GM12801 (cell line): ENCODE results near the gene HSF4.

ENCODE experiments used
- TF ChIP-seq, protein P1 (sequence below): IDR thresholded peaks from one replicate; pipeline ENCODE4 v1.5.1; 2011; ENCODE audit warnings: control low read depth; ENCODE audit not compliant: insufficient read length; ENCODE audit errors: extremely low read depth

HSF4 gene

DNA sequence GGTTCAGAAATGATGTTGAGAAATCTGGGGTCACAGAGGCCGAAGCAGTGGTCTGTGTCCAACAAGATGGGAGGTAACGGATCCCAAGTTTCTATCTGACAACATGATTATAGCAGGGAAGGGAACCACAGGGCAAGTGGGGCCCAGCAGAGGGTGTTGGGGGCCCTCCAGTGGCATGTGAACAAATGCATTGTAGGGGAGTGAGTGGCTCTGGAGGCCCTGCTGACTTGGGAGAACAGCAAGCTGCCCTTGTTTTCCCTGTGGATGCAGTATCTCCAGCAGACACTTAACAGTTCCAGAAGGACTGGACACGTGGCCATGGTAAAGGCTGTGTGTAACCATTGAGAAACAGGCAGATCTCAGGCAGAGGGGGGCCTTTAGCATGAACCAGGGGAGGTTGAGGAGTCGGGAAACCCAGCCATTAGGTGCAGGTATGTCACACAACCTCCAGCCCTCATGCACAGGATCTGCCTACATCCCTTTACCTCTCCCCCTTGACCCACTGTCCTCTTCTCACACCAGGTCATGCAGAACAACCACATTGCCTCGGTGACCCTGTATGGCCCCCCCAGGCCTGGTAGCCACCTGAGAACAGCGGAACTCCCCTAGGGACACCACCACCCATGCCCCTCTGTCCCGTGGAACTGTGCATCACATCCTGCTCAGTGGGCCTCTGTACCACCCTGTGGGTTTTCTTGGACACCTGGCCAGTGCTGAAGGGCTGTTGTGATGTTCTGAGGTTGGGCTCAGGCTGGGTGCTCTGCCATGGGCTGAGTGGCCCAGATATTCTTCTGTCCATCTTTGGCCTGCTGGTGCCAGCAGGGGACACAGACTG is 17.8 kb upstream of the HSF4 start:
- TF ChIP-seq, protein P1, sequence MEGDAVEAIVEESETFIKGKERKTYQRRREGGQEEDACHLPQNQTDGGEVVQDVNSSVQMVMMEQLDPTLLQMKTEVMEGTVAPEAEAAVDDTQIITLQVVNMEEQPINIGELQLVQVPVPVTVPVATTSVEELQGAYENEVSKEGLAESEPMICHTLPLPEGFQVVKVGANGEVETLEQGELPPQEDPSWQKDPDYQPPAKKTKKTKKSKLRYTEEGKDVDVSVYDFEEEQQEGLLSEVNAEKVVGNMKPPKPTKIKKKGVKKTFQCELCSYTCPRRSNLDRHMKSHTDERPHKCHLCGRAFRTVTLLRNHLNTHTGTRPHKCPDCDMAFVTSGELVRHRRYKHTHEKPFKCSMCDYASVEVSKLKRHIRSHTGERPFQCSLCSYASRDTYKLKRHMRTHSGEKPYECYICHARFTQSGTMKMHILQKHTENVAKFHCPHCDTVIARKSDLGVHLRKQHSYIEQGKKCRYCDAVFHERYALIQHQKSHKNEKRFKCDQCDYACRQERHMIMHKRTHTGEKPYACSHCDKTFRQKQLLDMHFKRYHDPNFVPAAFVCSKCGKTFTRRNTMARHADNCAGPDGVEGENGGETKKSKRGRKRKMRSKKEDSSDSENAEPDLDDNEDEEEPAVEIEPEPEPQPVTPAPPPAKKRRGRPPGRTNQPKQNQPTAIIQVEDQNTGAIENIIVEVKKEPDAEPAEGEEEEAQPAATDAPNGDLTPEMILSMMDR, result no peak

- TF ChIP-seq, protein P1, result no peak
Measured at GRCh38 chr16:67147437-67148140, 17.0 kb upstream of the HSF4 start.

DNA sequence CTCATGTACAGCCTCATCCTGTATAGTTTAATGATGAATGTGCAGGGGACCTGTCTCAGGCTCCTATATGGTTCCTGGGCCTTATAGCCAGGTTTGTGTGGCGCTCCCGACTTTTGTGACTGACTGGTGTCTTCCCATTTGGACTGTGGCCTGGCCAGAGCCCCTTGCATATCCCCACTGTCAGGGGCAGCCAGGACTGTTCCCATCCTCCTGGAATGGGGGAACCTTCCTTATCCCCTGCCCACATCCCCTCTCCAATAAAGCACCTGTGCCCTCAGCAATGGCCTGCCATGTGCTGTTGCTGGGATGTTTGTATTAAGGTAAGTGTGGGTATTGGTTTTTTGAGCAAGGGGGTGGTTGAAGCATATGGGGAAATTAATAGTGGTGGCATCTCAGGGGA is 16.3 kb upstream of the HSF4 start:
- TF ChIP-seq, protein P1, result no peak

DNA sequence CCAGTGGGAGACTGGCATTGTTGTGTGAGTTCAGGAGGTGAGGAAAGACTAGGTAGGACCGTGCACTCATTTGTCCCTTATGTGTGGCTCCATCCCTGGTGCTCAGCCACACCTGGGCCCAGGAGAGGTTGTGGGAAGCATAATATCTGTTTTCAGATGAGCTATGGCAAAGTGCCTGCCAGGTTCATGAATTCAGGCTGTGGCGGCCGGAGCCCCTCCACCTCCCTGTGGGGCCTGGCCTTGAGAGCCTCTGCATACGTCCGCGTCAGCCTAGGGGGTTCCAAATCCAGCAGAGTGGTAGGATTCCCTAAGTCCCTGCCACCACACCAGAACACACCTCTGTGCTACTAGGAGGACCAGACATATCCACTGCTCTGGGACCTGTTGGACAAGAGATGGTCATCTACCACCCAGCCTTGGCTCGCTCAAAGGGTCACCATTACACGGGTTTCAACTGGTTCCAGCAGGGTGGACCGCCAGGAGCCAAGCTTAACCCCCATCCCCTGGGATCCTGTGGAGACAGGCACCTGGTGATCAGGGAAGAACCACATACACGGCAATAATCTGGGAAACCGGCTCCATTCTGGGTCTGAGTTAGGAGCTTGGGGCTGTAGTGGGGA is 15.8 kb upstream of the HSF4 start:
- TF ChIP-seq, protein P1, result no peak

DNA sequence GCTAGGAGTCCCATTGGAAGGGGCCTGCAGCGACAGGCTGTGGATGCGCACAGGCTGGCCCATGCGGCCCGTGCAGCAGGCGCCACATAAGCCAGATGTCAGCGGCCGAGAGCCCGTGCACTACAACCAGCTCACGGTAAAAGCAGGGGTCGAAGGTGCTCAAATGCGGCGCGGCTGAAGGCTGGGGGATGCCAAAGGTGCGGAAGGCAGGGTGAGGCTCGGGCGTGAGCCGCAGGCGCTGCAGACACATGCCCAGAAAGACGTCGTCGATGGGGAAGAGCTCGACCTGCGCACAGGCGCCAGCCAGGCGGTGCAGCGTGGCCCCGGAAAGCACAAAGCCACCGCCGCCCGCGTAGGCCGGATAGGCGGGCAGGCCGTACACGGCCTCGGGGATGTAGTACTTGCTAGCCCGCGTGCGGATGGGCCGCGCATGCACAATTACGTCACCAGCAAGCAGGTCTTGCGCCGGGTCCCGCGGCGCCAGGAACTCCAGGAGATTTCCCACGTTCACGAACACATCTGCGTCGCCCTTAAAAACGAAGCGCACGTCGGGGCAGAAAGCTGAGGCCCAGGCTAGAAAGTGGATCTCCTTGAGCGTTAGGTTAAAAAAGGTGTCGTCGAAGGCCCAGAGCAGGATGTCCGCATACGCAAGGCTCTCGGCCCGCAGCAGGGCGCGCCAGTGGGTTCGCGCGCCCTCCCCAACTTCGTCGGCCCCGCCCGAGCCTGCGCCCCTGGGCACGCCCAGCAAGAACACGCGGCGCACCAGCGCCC is 15.1 kb upstream of the HSF4 start:
- TF ChIP-seq, protein P1, result no peak

DNA sequence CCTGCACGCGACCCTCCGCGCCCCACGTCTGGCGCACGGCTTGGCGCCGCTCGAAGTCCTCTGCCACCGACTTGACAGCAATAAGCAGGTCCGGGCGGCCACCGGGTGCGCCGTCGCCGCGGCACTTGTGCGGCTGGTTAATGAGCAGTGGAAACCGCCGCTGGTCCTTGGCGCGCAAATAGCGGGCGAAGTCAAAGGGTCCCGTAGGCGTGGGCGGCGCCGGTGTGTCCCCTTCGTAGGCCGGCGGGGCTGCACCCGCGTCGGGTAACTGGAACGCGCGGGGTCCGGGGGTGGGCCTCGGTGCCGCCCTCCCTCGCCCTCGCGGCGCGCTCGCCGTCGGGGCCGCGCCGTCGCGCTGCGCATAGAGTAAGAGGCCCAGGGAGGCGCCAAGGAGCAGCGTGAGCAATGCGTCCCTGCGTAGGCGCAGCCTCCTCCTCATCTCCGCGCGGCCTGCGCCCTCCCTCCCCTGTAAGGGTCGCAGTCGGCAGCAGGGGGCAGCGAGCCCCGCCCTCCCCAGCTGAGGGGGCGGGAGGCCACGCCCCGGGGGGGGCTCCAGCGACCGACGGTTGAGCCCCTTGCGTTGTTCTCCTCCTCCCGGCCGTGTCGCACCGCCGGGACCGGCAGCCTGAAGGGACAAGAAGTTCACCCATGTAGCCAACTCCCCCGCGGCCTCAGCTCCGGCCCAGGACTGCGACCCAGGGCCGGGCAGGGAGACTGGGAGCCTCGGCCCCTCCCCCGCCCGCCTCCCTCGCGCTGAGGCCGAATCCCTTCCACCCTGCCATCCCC is 14.3 kb upstream of the HSF4 start:
- TF ChIP-seq, protein P1, result no peak
